ENCODE results near the gene IKBKG.
"Not testable (repeated sequence)": the region's sequence is repeated elsewhere in the genome, so short reads cannot be mapped to it uniquely, and the experiment has no call there.

Gene IKBKG

GRCh38 chrX:154607976-154608375, 60.6 kb downstream of the IKBKG start:
- not testable (repeated sequence) for DNase-seq

- DNase-seq = not testable (repeated sequence)
Measured at GRCh38 chrX:154608823-154609222, 61.4 kb downstream of the IKBKG start.

GRCh38 chrX:154611146-154611545, 63.7 kb downstream of the IKBKG start:
- not testable (repeated sequence) for DNase-seq

- DNase-seq = not testable (repeated sequence)
Measured at GRCh38 chrX:154613586-154613985, 66.2 kb downstream of the IKBKG start.
